GM19043 (cell line): ENCODE measurements around the gene NF1.
"Not testable (repeated sequence)": the region's sequence is repeated elsewhere in the genome, so short reads cannot be mapped to it uniquely, and the experiment has no call there.

ENCODE experiments used
- ATAC-seq: cut with Tn5 transposase; IDR thresholded peaks from one replicate; pipeline ENCODE4 v1.9.1; 2021; ENCODE audit warnings: low read depth; ENCODE audit not compliant: unreplicated experiment

The NF1 gene

DNA sequence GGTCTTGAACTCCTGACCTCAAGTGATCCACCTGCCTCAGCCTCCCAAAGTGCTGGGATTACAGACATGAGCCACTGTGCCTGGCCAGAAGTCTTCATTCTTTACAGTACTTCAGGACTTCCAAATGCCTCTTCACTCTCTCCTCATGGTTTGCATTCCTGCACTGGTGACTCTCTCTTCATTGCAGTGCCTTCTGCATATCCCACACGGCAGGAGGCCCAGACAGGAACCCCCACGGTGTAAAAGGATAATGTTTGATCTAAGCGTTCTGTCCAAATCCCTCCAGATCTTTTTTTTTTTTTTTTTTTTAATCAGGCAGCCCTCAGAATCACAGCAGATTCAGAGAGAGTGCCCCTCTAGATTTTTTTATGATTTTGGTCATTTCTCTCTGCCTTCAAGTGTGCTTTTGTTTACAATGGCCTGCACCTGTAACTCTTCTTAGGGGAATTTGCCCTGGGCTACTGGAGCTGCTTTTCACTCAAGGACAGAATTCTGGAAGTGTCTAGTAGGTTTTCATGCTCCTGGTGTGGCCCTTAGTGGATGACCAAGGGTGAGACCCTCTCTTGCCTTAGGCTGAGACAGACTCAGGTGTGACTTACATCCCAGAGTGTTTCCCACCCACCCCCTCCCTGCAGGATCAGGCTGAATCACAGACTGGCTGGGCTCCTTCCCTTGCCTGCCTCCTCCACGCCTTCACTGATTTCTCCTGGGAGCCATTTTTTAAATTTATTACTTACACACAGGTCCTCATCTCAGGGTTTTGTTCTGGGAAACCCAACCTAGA is 19.8 kb upstream of the NF1 start:
- no peak for ATAC-seq

DNA sequence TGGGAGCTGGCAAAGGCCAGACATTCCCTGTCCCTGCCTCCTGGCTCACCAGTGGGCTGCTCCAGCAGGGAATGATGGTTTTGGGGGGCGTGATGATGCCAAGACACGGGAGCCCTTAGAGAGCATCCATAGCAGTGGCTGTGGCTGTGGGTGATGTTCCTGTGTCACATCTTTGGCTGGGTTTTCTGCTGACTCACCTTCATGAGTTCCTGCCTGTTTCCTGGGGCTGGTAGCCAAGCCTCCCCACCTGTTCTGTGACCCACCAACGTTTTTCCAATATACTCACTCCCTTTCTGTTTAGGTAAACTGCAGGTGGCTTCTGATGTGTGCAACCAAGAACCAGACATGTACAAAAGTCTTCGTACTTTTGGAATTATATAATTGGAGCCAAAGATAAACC is 16.5 kb upstream of the NF1 start:
- no peak for ATAC-seq

- ATAC-seq = no peak
These were observed 15.0 kb upstream of the NF1 start for GRCh38 chr17:31079731-31080130.

GRCh38 chr17:31085563-31085962 is 9.2 kb upstream of the NF1 start:
- ATAC-seq = no peak

GRCh38 chr17:31089471-31089870 is 5.3 kb upstream of the NF1 start:
- no peak for ATAC-seq

DNA sequence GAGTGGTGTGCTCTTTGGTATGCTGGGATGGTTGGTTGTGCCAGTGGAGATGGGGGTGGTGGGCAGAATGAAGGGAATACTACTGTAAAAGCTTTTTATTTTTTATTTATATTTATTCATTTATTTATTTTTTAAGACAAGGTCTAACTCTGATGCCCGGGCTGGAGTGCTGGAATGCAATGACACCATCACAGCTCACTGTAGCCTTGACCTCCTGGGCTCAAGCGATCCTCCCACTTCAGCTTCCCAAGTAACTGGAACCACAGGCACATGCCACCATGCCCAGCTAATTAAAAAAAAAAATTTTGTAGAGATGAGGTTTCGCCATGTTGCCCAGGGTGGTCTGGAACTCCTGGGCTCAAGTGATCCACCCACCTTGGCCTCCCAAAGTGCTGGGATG is 4.1 kb upstream of the NF1 start:
- not testable (repeated sequence) for ATAC-seq

DNA sequence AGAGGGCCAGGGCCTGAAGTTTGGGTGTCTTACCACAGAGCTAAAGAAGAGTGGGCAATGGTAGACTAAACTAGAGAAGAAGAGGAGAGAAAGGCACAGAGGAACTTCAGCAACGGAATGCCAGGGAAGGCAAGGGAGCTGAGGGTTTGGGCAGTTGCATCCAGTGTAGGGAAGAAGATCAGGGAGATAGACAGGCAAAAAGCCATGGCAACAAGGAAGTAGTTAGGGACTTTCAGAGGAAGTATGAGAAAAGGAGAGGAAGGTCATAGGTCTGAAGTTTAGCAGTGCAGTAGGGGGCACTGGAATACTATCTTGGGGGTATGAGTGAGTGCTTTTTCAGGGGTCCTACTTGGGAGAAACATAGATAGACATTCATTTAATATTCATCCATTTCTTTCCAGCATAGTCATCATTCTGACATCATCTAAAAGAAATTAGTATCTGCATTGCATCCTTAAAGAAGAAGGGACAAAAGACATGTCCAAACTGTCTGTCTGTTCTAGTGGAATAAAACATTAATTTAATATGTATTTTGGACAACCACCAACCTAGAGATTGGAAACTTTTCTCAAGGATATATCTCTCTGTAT is 2.2 kb upstream of the NF1 start:
- no peak for ATAC-seq

GRCh38 chr17:31093866-31094599 is 744 bp upstream of the NF1 start:
- peak; percentile 20 for ATAC-seq

DNA sequence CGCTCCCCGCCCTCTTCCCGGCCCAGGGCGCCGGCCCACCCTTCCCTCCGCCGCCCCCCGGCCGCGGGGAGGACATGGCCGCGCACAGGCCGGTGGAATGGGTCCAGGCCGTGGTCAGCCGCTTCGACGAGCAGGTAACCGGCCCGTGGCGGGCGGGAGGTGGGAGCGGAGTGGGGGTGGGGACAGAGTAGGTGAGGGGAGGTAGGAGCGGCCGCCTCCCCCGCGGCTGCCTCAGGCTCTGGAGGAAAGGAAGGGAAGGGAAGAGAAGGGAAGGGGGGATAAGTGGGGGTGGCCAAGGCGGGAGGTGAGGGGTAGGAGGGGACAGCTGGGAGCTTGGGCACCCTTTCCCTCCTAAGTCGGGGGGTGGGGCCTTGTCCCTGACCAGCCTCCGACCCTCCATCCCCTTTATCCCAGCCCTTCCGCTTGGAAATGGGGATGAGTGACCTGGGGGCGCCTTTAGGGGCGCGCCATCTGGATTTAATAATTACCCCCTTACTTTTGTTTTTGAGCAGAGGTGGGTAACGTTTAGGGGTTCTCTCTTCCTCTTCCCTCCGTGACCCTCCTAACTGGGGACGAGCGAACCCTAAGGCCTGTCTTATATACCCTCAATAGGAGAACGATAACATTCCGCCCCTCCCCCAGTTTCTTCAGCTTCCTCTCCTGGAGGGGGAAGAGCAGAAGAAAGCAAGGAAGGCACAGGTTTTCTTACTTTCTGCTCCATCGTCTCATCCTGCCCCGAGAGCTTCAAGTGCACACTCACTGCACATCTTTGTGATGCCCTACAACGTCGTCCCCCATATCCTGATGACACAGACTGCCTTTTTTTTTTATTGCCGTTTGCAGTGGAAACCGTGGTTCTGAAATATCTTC is 694 bp downstream of the NF1 start:
- no peak for ATAC-seq

GRCh38 chr17:31096106-31096436 is 1.3 kb downstream of the NF1 start:
- no peak for ATAC-seq

- ATAC-seq = no peak
These were observed 4.2 kb downstream of the NF1 start for GRCh38 chr17:31099016-31099415.

DNA sequence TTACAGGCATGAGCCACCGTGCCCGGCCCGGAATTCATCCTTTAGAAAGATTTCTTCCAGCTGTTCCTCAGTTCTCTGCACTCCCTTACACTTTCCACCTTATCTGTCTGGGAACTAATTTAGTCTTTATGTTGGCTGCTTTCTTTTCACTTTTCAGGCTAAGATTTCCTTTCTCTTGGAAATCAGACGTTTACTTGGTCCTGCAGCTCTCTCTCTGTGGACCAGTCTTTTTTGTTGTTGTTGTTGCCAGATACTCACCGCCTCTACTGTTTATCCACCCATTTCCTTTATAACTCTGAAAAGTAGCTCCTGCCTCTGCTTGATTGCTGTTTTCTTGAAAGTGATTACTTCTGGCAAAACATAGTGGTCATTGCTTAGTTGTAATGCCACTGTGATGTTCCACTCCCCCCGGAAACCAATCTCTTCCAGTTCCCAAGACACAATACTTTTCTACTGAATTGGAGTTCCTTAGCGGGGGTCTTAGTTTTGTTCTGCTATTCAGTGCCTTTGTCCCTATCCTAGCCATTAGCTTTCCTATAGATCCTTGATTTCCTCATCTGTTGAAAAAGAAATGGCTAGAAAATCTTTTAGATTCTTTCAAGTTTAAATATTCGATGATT is 6.2 kb downstream of the NF1 start:
- ATAC-seq = no peak

GRCh38 chr17:31101943-31102342 is 7.2 kb downstream of the NF1 start:
- ATAC-seq = no peak

DNA sequence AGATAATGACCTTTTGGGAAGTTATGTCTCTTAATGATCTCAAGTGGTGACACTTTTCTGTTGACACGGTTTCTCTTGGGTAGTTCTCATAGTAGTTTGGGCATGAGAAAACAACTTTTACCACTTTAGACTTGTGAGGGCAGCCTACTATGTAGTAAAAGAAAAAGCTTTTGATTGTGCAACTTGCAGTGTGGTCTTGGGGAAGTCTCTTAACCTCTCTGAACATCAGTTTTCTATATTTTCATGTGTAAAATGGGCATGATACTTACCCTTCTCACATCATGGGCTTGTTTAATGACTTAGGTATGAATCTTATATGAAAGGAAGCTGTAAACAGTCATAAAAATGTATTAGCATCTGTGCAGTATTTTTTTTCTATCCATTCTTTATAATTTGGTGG is 11.2 kb downstream of the NF1 start:
- ATAC-seq = no peak

- ATAC-seq = no peak
These were observed 16.4 kb downstream of the NF1 start for GRCh38 chr17:31111183-31111582.

GRCh38 chr17:31112001-31112661 is 17.4 kb downstream of the NF1 start:
- no peak for ATAC-seq

DNA sequence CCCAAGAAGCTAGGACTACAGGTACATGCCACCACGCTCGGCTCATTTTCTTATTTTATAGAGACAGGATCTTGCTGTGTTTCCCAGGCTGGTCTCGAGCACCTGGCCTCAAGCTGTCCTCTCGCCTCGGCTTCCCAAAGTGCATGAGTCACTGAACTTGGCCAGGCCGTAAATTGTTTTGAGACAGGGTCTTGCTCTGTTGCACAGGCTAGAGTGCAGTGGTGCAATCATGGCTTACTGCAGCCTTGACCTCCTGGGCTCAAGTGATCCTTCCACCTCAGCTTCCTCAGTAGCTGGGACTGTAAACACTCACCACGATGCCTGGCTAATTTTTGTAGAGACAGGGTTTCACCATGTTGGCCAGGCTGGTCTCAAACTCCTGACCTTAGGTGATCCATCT is 18.6 kb downstream of the NF1 start:
- ATAC-seq = not testable (repeated sequence)

GRCh38 chr17:31113939-31114338 is 19.2 kb downstream of the NF1 start:
- ATAC-seq = no peak

GRCh38 chr17:31114956-31115555 is 20.3 kb downstream of the NF1 start:
- no peak for ATAC-seq

DNA sequence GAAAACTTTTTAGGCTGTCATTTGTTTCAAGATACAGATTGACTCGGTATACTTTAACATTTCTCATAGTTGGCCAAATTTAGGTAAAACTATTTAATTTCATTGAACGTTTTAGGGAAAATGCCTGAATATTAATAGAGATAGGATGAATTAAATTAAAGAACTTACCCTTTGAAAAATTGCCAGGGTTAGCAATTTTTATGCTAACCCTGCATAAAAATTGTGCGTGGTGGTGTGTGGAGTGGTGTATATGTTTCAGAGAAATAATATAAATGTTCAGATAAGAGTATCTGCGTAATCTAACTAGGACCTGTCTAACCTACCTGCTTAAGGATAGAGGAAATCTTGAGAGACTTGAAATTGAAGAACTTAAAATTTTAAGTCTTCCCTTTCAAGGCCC is 21.4 kb downstream of the NF1 start:
- ATAC-seq = no peak
